Measurements from ENCODE around the gene ZFHX3. TPM values are rescaled to one million over a fixed set of nuclear protein-coding genes. Genes with fewer than 3 reads are reported as not detected.

The ZFHX3 gene
- total and polyA plus RNA-seq, 10 of the 15 experiments (the other 5 are each of a cell fraction or from before 2014, with no cell fraction given), result 0.68 to 8.6 (median 2.0) TPM

DNA sequence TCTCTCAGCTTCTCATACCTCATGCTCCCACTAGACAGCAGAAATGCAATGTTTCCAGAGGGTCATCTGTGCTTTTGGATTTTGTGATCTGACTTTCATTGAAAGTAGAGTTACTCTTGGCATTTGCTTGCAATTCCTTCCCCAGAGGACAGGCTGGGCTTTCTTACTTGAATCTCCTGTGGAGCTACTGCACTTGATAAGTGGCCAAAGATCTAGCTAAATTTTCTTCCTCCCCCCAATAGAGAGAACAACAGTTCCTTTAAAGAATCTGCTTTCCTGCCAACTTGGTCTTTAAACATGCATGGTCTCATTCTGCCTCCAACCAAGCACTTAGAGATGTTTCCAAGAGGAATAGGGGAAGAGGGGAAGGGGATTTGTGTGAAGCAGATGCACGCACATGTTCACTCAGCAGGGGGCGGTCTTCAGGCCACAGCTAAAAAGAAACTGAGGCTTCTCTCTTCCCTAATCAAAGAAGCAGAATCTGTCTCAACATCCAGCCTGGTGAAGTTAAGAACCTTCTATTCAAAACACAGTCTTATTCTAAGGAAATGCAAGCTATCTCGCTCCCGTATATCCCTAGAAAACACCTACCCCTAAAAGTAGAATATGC, 229.6 kb downstream of the ZFHX3 start:
- Histone ChIP-seq H2AFZ (ENCODE audit: control insufficient read depth, low read depth, low read length) (no peak overlapping the region), H3K9me3 (replicated peaks; ENCODE audit: control insufficient read depth, insufficient read depth, low read length) (no peaks in the 10 kb centered on the region), H3K79me2 (ENCODE audit: control insufficient read depth, insufficient read depth, low read length) (no peaks in the 10 kb centered on the region), H3K9ac (ENCODE audit: control insufficient read depth, insufficient read depth, low read length) (no peak overlapping the region), H3K27ac (ENCODE audit: control insufficient read depth, insufficient read depth) (no peak overlapping the region), H4K20me1 (ENCODE audit: control insufficient read depth, insufficient read depth) (no peaks in the 10 kb centered on the region; the same call in 1 of the 2 replicates), H3K4me1 (ENCODE audit: control insufficient read depth, insufficient read depth, low read length) (peaks cover 12% of the 10 kb centered on the region; the same call in 1 of the 2 replicates), H3K36me3 (ENCODE audit: control insufficient read depth in 2 of 2, insufficient read depth in 2 of 2, low read length in 1 of 2) (no peaks in the 10 kb centered on the region), H3K4me2 (ENCODE audit: control insufficient read depth, insufficient read depth) (no peak overlapping the region), H3K4me3 (no peak overlapping the region), H3K27me3 (replicated peaks in 1 of 2; ENCODE audit: control insufficient read depth in 2 of 2, insufficient read depth in 2 of 2, low read length in 1 of 2) (no peaks in the 10 kb centered on the region)
- no peak for FAIRE-seq
- intact Hi-C loops (cut with micrococcal nuclease; ENCODE audit: unreplicated experiment), result no loop called here
- TF ChIP-seq CTCF (IDR thresholded peaks at IDR 0.05 in 2 of 3, conservative IDR thresholded peaks at IDR 0.05 in 1 of 3; ENCODE audit: control insufficient read depth in 2 of 3, extremely low read depth in 1 of 3, insufficient read depth in 1 of 3, low read depth in 3 of 3, low read length in 3 of 3) (peak in 1 of 3 experiments; percentile 9; a peak in 1 of 6 replicates), CEBPB (IDR thresholded peaks at IDR 0.05; ENCODE audit: borderline replicate concordance in 1 of 2, low read depth in 2 of 2, low read length in 2 of 2) (no peak)
- ATAC-seq, result no peak
- POLR2A ChIA-PET, result no interaction called here
- no peak for DNase-seq (ENCODE audit: low read depth, low spot score)
- RAD21 ChIA-PET (ENCODE audit: unreplicated experiment), result interaction anchor here (1.4 to 1.5 kb wide), 3 partner anchors 11 to 316 kb away, joined by 3 to 5 read pairs (median 3); no protein-coding TSS in a partner anchor
- CTCF ChIA-PET, result interaction anchor here (0.7 to 2.7 kb wide), 7 partner anchors 15 to 382 kb away, joined by 3 to 24 read pairs (median 3); no protein-coding TSS in a partner anchor
- in situ Hi-C loops (cut with MboI), result no loop called here
- SMC1A ChIA-PET (ENCODE audit: uncharacterized antibody, unreplicated experiment), result interaction anchor here (1.5 to 1.9 kb wide), 2 partner anchors 23 to 316 kb away, joined by 4 read pairs; no protein-coding TSS in a partner anchor
- no TSS peak for BruUV-seq (replicated peaks)
- WGBS (ENCODE audit: insufficient coverage, insufficient replicate concordance, low lambda C conversion rate, missing lambda C conversion rate), result 95% methylated on average over 4 of the region's 4 CpGs
